OCI-LY1 (cell line): ENCODE data around the gene SLC15A4.

Source experiments
- EZH2 ChIP-seq: fragments of 200-600 bp; sonication (generic), shearing (Covaris generic); IDR thresholded peaks from 2 replicates; pipeline ENCODE4 v1.8.0; 2017; ENCODE audit warnings: borderline replicate concordance, mixed run types, mild to moderate bottlenecking, antibody characterized with exemption, low read length, moderate library complexity, mixed read lengths
- TF ChIP-seq, protein P1 (sequence below): fragments of 200-600 bp; sonication (generic), shearing (Covaris generic); IDR thresholded peaks from 2 replicates; pipeline ENCODE4 v1.5.1; 2017; ENCODE audit warnings: mild to moderate bottlenecking, antibody characterized with exemption, low read length, moderate library complexity, mixed read lengths

DNA sequence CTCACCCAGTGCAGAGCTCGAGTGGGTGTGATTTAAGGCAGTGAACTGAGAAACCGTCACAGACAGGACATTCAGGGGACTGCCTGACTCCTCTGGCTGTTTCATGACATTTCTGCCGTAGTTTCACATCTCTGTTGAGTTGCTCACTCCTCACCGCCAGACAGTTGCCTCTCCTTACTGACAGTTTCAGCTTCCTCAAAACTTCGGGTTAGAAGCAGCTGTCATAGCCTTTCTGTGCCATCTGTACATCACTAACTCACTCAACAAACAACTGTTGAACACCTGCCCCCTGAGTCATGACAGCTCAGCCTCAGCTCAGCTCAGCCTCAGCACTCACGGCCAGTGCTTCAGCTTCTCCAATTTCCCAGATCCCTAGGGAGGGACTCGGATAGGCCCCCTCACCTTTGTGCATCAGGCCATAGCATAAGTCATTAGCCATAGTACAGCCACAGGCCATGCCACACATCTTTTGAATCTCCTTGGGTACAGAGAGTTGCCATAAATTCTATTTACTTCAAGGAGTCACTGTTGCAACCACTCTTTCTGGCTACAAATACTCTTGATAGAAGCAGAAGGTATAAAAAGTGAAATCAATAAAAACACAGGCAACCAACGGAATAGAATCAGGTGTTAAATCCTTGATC, 6.2 kb upstream of the SLC15A4 start:
- TF ChIP-seq, protein P1, sequence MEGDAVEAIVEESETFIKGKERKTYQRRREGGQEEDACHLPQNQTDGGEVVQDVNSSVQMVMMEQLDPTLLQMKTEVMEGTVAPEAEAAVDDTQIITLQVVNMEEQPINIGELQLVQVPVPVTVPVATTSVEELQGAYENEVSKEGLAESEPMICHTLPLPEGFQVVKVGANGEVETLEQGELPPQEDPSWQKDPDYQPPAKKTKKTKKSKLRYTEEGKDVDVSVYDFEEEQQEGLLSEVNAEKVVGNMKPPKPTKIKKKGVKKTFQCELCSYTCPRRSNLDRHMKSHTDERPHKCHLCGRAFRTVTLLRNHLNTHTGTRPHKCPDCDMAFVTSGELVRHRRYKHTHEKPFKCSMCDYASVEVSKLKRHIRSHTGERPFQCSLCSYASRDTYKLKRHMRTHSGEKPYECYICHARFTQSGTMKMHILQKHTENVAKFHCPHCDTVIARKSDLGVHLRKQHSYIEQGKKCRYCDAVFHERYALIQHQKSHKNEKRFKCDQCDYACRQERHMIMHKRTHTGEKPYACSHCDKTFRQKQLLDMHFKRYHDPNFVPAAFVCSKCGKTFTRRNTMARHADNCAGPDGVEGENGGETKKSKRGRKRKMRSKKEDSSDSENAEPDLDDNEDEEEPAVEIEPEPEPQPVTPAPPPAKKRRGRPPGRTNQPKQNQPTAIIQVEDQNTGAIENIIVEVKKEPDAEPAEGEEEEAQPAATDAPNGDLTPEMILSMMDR, result no peak
- TF ChIP-seq EZH2, result no peak
